GM21786 (cell line): ENCODE results near the gene MYO9B.

Source experiments
- ATAC-seq: cut with Tn5 transposase; IDR thresholded peaks from one replicate; pipeline ENCODE4 v1.9.1; 2021; ENCODE audit not compliant: unreplicated experiment

Gene MYO9B

GRCh38 chr19:17211547-17212446 is 136.2 kb downstream of the MYO9B start:
- ATAC-seq = no peak

GRCh38 chr19:17213334-17213733 is 137.8 kb downstream of the MYO9B start:
- no peak for ATAC-seq

- no peak for ATAC-seq
Measured at GRCh38 chr19:17214508-17215126, 139.0 kb downstream of the MYO9B start.

GRCh38 chr19:17215127-17215971 is 139.8 kb downstream of the MYO9B start, which contains the start of gene USE1:
TSS of gene USE1 (plus strand) at chr19:17215357. CDS start at chr19:17215406, 49 bp downstream.
- peak; percentile 61 for ATAC-seq

- ATAC-seq = no peak
Measured at GRCh38 chr19:17216058-17216670, 140.6 kb downstream of the MYO9B start.

GRCh38 chr19:17219286-17219685 is 143.7 kb downstream of the MYO9B start:
- ATAC-seq = no peak

GRCh38 chr19:17220207-17220758 is 144.7 kb downstream of the MYO9B start:
- no peak for ATAC-seq

GRCh38 chr19:17225053-17225452 is 149.5 kb downstream of the MYO9B start:
- ATAC-seq = no peak

GRCh38 chr19:17226002-17226933 is 150.7 kb downstream of the MYO9B start, which contains the start of gene OCEL1:
TSS of gene OCEL1 (plus strand) at chr19:17226226. CDS start at chr19:17226248, 22 bp downstream.
- ATAC-seq = peak; percentile 93

GRCh38 chr19:17227798-17228367 is 152.3 kb downstream of the MYO9B start:
- no peak for ATAC-seq

GRCh38 chr19:17229890-17230289 is 154.3 kb downstream of the MYO9B start:
- ATAC-seq = no peak

- no peak for ATAC-seq
Measured at GRCh38 chr19:17232258-17232657, 156.7 kb downstream of the MYO9B start.

- ATAC-seq = peak; percentile 60
Measured at GRCh38 chr19:17234911-17235299, 159.3 kb downstream of the MYO9B start.

- no peak for ATAC-seq
Measured at GRCh38 chr19:17235300-17235970, 159.9 kb downstream of the MYO9B start.

- no peak for ATAC-seq
Measured at GRCh38 chr19:17235971-17236777, 160.6 kb downstream of the MYO9B start.

GRCh38 chr19:17236811-17237543 is 161.4 kb downstream of the MYO9B start:
- ATAC-seq = no peak
